HG03045 (cell line): ENCODE measurements around the gene CENPX.

Experiments
- ATAC-seq: cut with Tn5 transposase; IDR thresholded peaks from one replicate; pipeline ENCODE4 v1.9.1; 2021; ENCODE audit warnings: mild to moderate bottlenecking, moderate library complexity; ENCODE audit not compliant: unreplicated experiment

The CENPX gene

GRCh38 chr17:81999587-81999975, 23.1 kb downstream of the CENPX start:
- no peak for ATAC-seq

GRCh38 chr17:81998691-81999438, 23.8 kb downstream of the CENPX start:
- ATAC-seq: no peak

DNA sequence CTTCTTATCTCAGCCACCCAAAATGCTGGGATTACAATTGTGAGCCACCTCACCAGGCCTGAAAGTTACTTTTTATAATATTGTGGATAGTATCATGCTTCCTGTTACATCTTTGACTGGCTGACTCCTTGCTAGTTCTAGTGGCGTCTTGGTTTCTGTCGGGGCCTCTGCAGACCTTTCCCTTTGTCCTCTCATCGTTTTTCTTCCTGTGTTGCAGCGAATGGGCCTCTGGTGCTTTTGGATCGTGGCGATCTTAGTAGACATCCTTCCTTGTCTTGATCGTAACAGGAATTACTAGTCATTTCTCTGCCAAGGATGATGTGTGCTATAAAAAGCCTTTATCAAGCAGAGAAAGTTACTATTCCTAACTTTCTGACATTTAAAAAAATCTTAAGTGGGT, 24.5 kb downstream of the CENPX start:
- no peak for ATAC-seq

DNA sequence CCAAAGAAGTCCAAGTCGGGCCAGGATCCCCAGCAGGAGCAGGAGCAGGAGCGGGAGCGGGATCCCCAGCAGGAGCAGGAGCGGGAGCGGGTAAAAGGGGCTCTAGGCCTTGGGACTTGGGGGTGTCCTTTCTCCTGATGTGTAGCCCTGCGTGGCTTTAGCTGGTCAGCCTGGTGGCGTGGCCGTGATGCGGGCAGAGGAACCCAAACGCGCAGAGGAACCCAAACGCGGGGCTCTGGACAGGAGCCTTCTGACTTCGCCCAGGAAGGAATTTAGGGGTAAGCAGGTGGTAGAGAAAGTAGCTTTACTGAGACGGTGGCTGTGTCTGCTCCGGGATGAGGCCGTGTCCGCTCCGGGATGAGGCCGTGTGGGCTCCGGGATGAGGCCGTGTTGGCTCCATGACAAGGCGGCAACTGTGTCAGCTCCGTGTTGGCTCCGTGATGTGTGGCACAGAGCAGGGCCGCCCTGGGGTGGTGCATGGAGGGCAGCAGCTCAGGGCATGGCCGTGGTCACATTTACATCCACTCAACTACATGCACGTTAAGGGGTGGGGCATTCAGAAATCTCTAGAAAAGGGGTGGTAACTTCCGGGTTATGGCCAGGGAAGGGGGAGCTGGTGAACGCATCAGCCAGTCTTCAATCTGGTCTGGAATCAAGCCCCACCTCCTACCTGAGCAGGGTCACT, 25.8 kb downstream of the CENPX start:
- ATAC-seq: no peak

DNA sequence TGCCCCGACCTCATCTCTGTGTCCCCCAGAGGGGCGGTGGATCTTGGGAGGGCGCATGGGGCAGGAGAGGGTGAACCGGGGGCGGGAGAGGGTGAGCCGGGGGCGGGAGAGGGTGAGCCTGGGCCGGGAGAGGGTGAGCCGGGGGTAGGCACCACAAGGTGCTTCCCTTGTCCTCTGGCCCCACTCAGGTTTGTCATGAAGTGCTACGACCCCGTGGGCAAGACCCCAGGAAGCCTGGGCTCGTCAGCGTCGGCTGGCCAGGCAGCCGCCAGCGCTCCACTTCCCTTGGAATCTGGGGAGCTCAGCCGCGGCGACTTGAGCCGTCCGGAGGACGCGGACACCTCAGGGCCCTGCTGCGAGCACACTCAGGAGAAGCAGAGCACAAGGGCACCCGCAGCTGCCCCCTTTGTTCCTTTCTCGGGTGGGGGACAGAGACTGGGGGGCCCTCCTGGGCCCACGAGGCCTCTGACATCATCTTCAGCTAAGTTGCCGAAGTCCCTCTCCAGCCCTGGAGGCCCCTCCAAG, 26.4 kb downstream of the CENPX start:
- ATAC-seq: no peak

- no peak for ATAC-seq
Measured at GRCh38 chr17:81995463-81996231, 27.0 kb downstream of the CENPX start.

DNA sequence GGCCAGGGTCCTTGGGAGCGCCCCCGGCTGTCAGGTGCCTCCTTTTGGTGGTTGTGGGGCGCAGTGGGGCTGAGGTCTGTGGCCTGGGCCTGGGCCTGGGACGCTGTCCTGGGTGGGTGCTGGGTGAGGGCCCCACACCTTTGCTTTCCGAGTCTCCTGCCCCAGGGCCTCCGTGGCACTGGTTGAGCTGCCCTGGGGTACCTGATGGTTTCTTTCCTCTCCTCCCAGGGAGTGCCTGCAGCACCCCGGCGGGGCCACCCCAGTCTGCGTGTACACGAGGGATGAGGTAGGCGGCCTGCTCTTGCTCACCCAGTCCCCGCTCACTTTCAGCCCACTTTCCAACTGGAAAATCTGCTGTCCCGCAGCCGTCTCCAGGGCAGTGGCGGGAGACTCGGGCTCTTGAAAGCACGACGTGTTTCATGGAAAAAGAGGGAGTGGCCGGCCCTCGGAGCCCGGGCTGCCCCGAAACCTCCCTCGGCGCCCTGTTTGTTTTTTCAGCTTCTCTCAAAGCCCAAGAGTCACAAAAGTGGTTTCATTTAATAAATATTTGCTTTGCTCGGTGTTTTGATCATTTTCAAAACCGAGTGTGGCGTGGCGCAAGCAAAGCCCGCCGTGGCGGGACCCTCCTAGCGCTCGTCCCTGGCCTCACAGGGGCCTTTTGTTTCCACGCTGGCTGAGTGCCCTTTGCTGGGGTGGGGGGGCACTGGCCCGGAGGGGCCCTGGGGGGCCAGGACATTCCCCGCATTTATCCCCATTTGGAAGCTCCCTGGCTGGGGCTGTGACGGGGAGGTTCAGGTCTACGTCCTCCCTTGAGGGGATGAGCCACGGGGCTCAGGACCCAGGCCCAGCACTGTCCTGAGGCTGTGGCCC, 27.9 kb downstream of the CENPX start:
- ATAC-seq: no peak

DNA sequence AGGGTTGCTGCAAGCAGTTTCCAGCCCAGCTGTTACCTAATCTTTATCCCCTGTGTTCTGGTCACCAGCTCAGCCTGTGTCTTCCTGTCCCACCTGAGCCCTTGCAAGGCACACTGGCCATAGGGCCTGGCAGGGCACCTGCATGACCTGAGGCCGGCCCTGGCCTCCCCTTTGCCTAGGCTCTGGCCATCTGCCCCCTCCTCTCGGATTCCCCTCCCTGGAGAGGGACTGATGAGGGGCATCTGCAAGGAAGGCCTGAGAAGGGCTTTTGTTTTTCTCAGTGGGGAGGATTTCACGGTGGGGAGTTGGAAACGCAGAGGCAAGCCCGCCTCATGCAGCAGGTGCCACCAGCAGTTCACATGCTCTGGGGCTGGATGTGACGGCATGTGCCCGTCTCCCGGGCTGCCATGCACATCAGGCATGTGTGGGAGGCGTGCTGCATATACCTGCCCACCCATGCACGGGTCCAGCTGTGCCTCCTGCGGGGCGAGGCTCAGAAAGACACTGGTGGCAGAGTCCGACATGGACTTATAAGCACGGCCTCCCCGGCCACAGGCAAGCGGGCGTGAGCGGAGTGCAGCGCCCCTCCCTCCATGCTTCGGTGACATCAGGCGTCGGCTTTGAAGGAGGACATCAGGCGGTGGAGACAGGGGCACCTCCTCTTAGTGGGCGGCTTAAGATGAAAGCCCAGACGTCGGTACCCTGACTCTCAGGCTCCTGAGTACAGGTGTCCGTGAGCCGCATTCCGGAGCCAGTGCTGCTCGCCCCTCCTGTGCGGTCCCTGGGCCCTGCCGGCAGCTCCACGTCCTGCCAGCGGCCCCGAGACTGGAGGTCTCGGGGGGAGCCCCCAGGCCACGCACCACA, 28.7 kb downstream of the CENPX start:
- ATAC-seq: no peak

- no peak for ATAC-seq
Measured at GRCh38 chr17:81992306-81993102, 30.2 kb downstream of the CENPX start.

DNA sequence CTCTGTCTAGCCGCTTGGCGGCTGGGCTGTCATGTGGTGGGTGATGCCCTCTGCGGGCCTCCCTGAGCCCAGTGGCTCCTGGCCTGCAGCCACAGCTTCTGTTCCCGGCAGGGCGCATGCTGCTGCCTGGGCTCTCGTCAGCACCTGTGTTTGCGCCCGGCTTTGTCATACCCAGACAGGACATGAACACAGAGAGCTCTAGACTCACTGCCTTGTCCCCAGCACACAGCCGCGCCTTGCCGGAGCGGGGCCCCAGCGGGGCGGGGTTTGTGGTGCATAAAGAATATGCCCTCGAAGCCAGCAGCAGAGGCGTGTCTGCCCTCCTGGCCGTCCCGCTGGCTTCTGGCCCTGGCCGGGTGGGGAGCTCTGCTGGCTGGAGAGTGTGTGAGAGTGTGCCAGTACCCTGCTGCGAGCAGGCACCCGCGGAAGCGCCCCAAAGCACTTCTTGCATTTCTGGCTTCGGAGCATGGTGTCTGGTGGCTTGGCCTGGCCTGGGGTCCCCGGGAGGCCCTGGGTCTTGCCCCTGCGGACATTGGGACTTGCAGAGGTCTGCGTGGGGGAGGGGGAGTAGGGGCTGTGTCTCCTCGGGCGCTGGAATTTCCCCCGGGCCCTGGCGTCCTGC, 30.9 kb downstream of the CENPX start:
- ATAC-seq: no peak

GRCh38 chr17:81990836-81991683, 31.6 kb downstream of the CENPX start:
- ATAC-seq: no peak

DNA sequence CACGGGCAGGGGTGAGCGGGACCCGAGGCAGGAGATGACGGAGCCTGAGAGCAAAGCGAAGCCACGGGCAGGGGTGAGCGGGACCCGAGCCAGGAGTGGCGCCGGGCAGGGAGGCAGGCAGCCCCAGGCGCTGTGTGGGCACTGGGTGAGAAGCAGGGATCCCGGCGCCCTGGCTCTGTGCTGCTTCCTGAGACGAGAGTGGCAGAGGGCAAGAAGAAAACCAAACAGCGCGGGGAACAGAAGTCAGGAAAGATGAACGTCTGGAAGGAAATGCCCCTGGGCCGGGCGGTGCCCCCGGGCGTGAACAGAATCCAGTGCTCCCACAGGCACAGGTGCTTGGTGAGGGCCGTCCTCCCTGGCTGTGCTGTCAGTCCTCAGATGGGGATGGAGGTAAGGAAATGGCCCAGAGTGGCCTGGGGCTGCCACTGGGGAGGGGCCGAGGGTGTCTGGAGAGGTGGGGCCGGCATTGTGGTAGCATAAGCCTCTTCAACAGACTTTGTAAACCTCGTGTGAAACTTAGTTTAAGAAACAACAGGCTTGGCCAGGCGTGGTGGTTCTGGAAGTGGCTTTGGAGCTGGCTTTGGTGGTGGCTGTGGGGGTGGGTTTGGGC, 35.4 kb downstream of the CENPX start:
- ATAC-seq: no peak

DNA sequence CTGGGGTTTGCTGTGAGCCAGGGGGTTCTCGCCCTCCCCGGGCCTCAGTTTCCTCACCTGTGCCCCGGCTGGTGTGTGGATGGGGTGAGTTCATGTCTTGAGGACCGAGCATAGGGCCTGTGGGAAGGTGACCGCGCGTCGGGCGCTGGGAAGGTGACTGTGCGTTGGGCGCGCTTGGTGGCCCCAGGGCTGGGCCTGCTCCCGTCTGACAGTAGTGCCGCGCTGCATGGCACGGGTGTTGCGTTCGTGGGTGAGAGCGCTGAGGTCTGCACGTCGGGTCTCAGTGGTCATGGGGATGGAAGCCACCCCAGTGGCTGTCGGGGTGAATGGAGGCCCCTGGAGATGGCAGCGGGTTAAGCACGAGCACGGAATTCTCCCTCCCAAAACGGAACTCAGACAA, 36.1 kb downstream of the CENPX start:
- no peak for ATAC-seq

DNA sequence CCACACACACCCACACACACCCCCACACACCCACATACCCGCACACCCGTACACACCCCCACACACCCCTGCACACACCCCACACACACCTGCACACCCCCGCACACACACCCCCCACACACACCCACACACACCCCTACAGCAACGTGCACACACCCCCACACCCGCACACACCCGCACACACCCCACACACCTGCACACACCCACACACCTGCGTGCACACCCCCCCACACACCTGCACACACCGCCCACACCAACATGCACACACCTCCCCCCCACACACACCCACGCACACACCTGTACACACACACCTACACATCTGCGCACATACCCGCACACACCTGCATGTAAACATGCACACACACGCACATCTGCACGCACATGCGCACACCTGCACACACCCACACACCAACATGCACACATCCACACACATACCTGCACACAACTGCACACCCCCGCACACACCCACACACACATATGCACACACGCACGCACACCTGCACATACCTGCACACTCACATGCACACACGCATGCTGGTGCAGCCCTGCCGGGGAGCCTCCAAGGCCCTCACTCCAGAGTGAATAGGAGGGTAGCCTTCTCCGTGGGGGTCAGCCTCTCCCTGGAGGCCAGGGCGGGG, 37.8 kb downstream of the CENPX start:
- no peak for ATAC-seq

DNA sequence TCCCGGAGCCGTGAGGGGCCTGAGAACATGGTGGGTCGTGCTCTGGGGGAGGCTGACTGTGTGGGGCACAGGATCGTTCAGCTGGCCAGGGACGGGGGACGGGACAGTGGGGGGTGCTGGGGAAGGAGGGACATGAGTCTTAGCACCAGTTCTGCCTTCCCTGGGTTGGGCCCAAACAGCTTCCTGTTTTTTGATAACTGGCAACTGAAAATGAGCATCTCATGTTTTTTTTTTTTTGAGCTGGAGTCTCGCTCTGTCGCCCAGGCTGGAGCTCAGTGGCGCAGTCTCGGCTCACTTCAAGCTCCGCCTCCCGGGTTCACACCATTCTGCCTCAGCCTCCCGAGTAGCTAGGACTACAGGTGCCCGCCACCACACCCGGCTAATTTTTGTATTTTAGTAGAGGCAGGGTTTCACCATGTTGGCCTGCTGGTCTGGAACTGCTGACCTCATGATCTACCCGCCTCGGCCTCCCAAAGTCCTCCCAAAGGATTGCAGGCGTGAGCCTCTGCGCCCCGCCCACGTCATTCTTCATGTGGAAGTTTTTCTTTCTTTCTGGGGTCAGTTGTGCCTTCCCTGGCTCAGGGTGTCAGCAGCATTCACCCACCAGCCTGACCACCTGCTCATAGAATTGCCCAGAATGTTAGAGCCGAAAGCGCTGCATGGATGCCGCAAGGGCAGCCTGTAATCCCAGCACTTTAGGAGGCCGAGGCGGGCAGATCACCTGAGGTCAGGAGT, 38.9 kb downstream of the CENPX start:
- no peak for ATAC-seq

- no peak for ATAC-seq
Measured at GRCh38 chr17:81983011-81983638, 39.6 kb downstream of the CENPX start.
